CD4-positive, alpha-beta T cell (primary cell): ENCODE data around the gene PELI2. TPM values are rescaled to one million over a fixed set of nuclear protein-coding genes. Genes with fewer than 3 reads are reported as not detected.

ENCODE experiments used
- ATAC-seq: fragments of 200-7000 bp; cut with Tn5 transposase; one replicate; pipeline ENCODE4 v1.10.0; 2022; ENCODE audit warnings: mild to moderate bottlenecking; ENCODE audit not compliant: poor library complexity
- CTCF ChIA-PET: fragments of 350-600 bp; sonication (Branson Sonifier 250); formaldehyde crosslinking; loops from one replicate; lab custom pipeline; 2021; ENCODE audit warnings: antibody characterized with exemption, inconsistent platforms; lab: Charles Lee
- POLR2A ChIA-PET: fragments of 350-600 bp; sonication (Branson Sonifier 250); formaldehyde crosslinking; loops from one replicate; lab custom pipeline; 2021; ENCODE audit warnings: antibody characterized with exemption, inconsistent platforms; lab: Charles Lee
- DNase-seq, 14 experiments: peaks; one replicate each; pipeline ENCODE4 v3.0.0-alpha.2; 2013 to 2020; ENCODE audit warnings: mixed read lengths in 2 of 14
- H3K27ac ChIP-seq, 2 donors: one replicate each; pipeline versions ENCODE4 v1.5.1 to v1.7.0; 2013; ENCODE audit warnings: low read length in 2 of 2, low read depth in 1 of 2, mild to moderate bottlenecking in 1 of 2
- H3K27me3 ChIP-seq, 2 experiments: 1 replicate in 1 of 2; 2 replicates in 1 of 2; pipeline versions ENCODE4 v1.6.1 to v1.7.0; 2013; ENCODE audit warnings: low read length in 2 of 2, control low read depth in 1 of 2, mild to moderate bottlenecking in 1 of 2, moderate library complexity in 1 of 2; ENCODE audit not compliant: insufficient read depth in 2 of 2, control insufficient read depth in 1 of 2
- H3K36me3 ChIP-seq: one replicate; pipeline ENCODE4 v1.6.1; 2013; ENCODE audit warnings: low read length, control low read depth; ENCODE audit not compliant: insufficient read depth
- H3K4me1 ChIP-seq: one replicate; pipeline ENCODE4 v1.6.1; 2013; ENCODE audit warnings: low read length, control low read depth; ENCODE audit not compliant: insufficient read depth
- H3K4me3 ChIP-seq: one replicate; pipeline ENCODE4 v1.5.1; 2013; ENCODE audit warnings: mild to moderate bottlenecking, low read length, moderate library complexity
- H3K9me3 ChIP-seq, 2 experiments: 1 replicate in 1 of 2; 2 replicates in 1 of 2; pipeline versions ENCODE4 v1.6.1 to v1.7.0; 2013; ENCODE audit warnings: low read length in 2 of 2, mild to moderate bottlenecking in 2 of 2, control low read depth in 1 of 2, moderate library complexity in 1 of 2; ENCODE audit not compliant: control insufficient read depth in 1 of 2, insufficient read depth in 1 of 2
- H3K27ac Mint-ChIP-seq: one replicate; pipeline ENCODE4 v1.8.0; 2020; ENCODE audit warnings: mixed read lengths
- H3K27me3 Mint-ChIP-seq: one replicate; pipeline ENCODE4 v1.8.0; 2021; ENCODE audit warnings: mixed read lengths
- H3K36me3 Mint-ChIP-seq: one replicate; pipeline ENCODE4 v1.8.0; 2021; ENCODE audit warnings: low read depth, mixed read lengths
- H3K4me1 Mint-ChIP-seq: one replicate; pipeline ENCODE4 v1.8.0; 2021; ENCODE audit warnings: low read depth, mixed read lengths
- H3K4me3 Mint-ChIP-seq: one replicate; pipeline ENCODE4 v1.8.0; 2020; ENCODE audit warnings: mild to moderate bottlenecking, mixed read lengths
- H3K9me3 Mint-ChIP-seq: one replicate; pipeline ENCODE4 v1.8.0; 2020; ENCODE audit warnings: mixed read lengths
- intact Hi-C, 2 experiments: fragments of 100-400 bp; cut with DNase I in 1 of 2; cut with micrococcal nuclease in 1 of 2; formaldehyde crosslinking; loops; one replicate each; pipeline versions ENCODE4 v1.15.1 to v1.9.0; 2023 to 2025; cut with DNase I, micrococcal nuclease
- total RNA-seq, 174 experiments: library from RNA in 2 of 174; stranded (reverse) in 2 of 174; gene quantifications; one replicate each; pipeline ENCODE4 v1.2.3 and lab custom pipeline; 2021 to 2026
- TF ChIP-seq, protein P1 (sequence below): fragments of 200-600 bp; IDR thresholded peaks from one replicate; pipeline ENCODE4 v1.8.0; 2022; ENCODE audit warnings: antibody characterized with exemption, mild to moderate bottlenecking

PELI2 gene
- total RNA-seq, 2 experiments from 2014 or later = 12.2 to 15.9 TPM

DNA sequence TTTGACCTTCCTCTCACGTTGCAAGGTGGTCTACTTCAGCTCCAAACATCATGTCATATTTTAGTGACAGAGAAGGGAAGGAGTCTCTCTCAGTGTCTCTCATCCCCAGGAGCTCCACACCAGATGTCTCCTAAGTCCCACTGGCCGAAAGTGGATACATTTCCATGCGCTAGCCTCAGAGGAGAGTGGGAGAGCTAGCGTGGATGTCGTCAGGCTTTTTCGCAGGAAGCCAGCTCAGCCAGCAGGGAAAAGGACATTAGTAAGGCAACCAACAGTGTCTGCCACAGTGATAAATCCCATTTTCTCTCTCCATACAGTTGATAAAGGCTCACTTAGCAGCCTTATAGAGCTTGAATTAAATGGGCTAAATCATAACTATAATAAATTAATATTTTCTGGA, 155.7 kb downstream of the PELI2 start:
- no peak overlapping the region for H3K4me3 Mint-ChIP-seq
- ChIA-PET CTCF (no interaction called here), POLR2A (no interaction called here)
- H3K27ac Mint-ChIP-seq = no peak overlapping the region
- no peak overlapping the region for H3K27ac ChIP-seq
- ATAC-seq (no peak), DNase-seq (no peak)
- H3K27me3 ChIP-seq = no peaks in the 10 kb centered on the region
- no peaks in the 10 kb centered on the region for H3K27me3 Mint-ChIP-seq
- no peak overlapping the region for H3K4me3 ChIP-seq
- no peaks in the 10 kb centered on the region for H3K36me3 ChIP-seq
- no peaks in the 10 kb centered on the region for H3K36me3 Mint-ChIP-seq
- TF ChIP-seq, protein P1, sequence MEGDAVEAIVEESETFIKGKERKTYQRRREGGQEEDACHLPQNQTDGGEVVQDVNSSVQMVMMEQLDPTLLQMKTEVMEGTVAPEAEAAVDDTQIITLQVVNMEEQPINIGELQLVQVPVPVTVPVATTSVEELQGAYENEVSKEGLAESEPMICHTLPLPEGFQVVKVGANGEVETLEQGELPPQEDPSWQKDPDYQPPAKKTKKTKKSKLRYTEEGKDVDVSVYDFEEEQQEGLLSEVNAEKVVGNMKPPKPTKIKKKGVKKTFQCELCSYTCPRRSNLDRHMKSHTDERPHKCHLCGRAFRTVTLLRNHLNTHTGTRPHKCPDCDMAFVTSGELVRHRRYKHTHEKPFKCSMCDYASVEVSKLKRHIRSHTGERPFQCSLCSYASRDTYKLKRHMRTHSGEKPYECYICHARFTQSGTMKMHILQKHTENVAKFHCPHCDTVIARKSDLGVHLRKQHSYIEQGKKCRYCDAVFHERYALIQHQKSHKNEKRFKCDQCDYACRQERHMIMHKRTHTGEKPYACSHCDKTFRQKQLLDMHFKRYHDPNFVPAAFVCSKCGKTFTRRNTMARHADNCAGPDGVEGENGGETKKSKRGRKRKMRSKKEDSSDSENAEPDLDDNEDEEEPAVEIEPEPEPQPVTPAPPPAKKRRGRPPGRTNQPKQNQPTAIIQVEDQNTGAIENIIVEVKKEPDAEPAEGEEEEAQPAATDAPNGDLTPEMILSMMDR = no peak
- no peaks in the 10 kb centered on the region for H3K9me3 ChIP-seq
- no peaks in the 10 kb centered on the region for H3K4me1 ChIP-seq
- intact Hi-C loops = loop anchor here in 1 of 2 experiments (10.0 kb wide), 1 partner anchor 209 kb away; no protein-coding TSS in a partner anchor
- H3K4me1 Mint-ChIP-seq = no peaks in the 10 kb centered on the region
- H3K9me3 Mint-ChIP-seq = no peaks in the 10 kb centered on the region

DNA sequence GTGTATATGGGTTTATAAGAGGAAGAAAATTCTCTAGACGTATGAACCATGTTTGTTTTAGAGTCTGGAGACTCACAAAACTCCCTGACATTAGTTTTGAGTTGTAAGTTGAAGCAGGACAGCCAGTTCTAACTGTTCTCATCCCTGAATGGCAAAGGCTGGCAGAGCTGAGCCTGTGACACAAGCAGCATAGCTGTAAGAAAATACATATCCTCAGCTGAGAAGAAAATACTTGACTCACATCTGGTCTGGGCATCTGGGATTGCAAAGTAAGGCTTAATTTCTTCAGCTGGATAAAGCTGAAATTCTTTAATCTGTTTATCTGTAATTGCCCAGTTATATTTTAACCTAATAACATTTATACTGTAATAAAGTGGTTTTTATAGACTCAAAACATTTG, 156.3 kb downstream of the PELI2 start:
- ATAC-seq (no peak), DNase-seq (no peak)
- POLR2A ChIA-PET = no interaction called here
- H3K27ac Mint-ChIP-seq = no peak overlapping the region
- CTCF ChIA-PET = interaction anchor here (0.6 kb wide), 1 partner anchor 14 kb away, joined by 3 read pairs; no protein-coding TSS in a partner anchor
- no peak overlapping the region for H3K4me3 ChIP-seq
- H3K27ac ChIP-seq = no peak overlapping the region
- H3K4me1 Mint-ChIP-seq = no peaks in the 10 kb centered on the region
- no peaks in the 10 kb centered on the region for H3K36me3 ChIP-seq
- H3K4me3 Mint-ChIP-seq = no peak overlapping the region
- no peaks in the 10 kb centered on the region for H3K9me3 ChIP-seq
- intact Hi-C loops = loop anchor here in 1 of 2 experiments (10.0 kb wide), 1 partner anchor 210 kb away; no protein-coding TSS in a partner anchor
- no peaks in the 10 kb centered on the region for H3K9me3 Mint-ChIP-seq
- no peaks in the 10 kb centered on the region for H3K27me3 ChIP-seq
- TF ChIP-seq, protein P1 = no peak
- H3K4me1 ChIP-seq = no peaks in the 10 kb centered on the region
- no peaks in the 10 kb centered on the region for H3K36me3 Mint-ChIP-seq
- no peaks in the 10 kb centered on the region for H3K27me3 Mint-ChIP-seq

DNA sequence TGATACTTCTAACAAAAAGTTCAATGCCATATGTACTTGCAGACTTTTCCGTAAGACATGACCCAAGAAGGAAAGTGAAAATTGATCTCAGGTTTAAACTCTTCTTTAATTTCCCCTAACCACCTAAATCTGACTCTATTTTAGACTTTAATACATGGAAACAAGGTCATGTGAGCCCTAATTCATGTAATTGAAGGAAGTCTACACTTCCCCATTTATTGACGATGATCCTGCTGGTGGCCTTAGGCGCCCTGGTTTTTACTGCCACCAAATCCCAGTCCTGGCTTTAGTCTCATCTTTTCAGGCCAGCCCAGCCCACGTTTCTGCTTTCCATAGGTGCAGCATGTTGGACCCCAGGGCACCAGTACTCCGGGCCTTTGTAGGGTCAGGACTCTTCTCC, 157.9 kb downstream of the PELI2 start:
- Histone ChIP-seq H3K9me3 (no peaks in the 10 kb centered on the region), H3K27me3 (no peaks in the 10 kb centered on the region), H3K36me3 (no peaks in the 10 kb centered on the region), H3K4me1 (no peaks in the 10 kb centered on the region), H3K4me3 (no peak overlapping the region), H3K27ac (no peak overlapping the region)
- Mint-ChIP-seq H3K4me1 (no peaks in the 10 kb centered on the region), H3K27ac (no peak overlapping the region), H3K4me3 (no peak overlapping the region), H3K9me3 (no peaks in the 10 kb centered on the region), H3K27me3 (no peaks in the 10 kb centered on the region), H3K36me3 (no peaks in the 10 kb centered on the region)
- TF ChIP-seq, protein P1 = no peak
- intact Hi-C loops = loop anchor here in 1 of 2 experiments (10.0 kb wide), 1 partner anchor 211 kb away; no protein-coding TSS in a partner anchor
- ChIA-PET POLR2A (no interaction called here), CTCF (interaction anchor here (0.5 kb wide), 1 partner anchor 18 kb away, joined by 3 read pairs; no protein-coding TSS in a partner anchor)
- DNase-seq (no peak), ATAC-seq (no peak)
